ENCODE data around the gene CARM1. TPM values are rescaled to one million over a fixed set of nuclear protein-coding genes. Genes with fewer than 3 reads are reported as not detected.
A peak's percentile ranks its signal among the peaks of the same experiment; 100 is the strongest.

The CARM1 gene
- total RNA-seq, 1 donor from 2014 or later = 16.7 TPM

GRCh38 chr19:10899151-10899653 is 27.8 kb downstream of the CARM1 start:
- no peak for DNase-seq (ENCODE audit: low read depth in 2 of 2)

- DNase-seq (ENCODE audit: low read depth in 2 of 2) = no peak
These were observed 36.6 kb downstream of the CARM1 start for GRCh38 chr19:10907925-10908324.

- no peak for DNase-seq (ENCODE audit: low read depth in 2 of 2)
These were observed 37.1 kb downstream of the CARM1 start for GRCh38 chr19:10908380-10908960.

GRCh38 chr19:10911579-10912363 is 40.4 kb downstream of the CARM1 start:
- no peak for DNase-seq (ENCODE audit: low read depth in 2 of 2)

GRCh38 chr19:10912619-10913018 is 41.3 kb downstream of the CARM1 start:
- no peak for DNase-seq (ENCODE audit: low read depth in 2 of 2)

- no peak for DNase-seq (ENCODE audit: low read depth in 2 of 2)
These were observed 42.5 kb downstream of the CARM1 start for GRCh38 chr19:10913716-10914340.

- peak in 1 of 2 donors; percentile 65 for DNase-seq (ENCODE audit: low read depth in 2 of 2)
These were observed 44.1 kb downstream of the CARM1 start for GRCh38 chr19:10915130-10916091.

GRCh38 chr19:10916602-10917001 is 45.2 kb downstream of the CARM1 start:
- DNase-seq (ENCODE audit: low read depth in 2 of 2) = no peak

- DNase-seq (ENCODE audit: low read depth in 2 of 2) = no peak
These were observed 47.0 kb downstream of the CARM1 start for GRCh38 chr19:10918359-10918758.

- DNase-seq (ENCODE audit: low read depth in 2 of 2) = no peak
These were observed 48.3 kb downstream of the CARM1 start for GRCh38 chr19:10919352-10920287.

GRCh38 chr19:10920288-10920655 is 48.9 kb downstream of the CARM1 start:
- no peak for DNase-seq (ENCODE audit: low read depth in 2 of 2)

- no peak for DNase-seq (ENCODE audit: low read depth in 2 of 2)
These were observed 49.4 kb downstream of the CARM1 start for GRCh38 chr19:10920781-10921180.

- DNase-seq (ENCODE audit: low read depth in 2 of 2) = no peak
These were observed 50.0 kb downstream of the CARM1 start for GRCh38 chr19:10921199-10921909.

GRCh38 chr19:10921910-10922637 is 50.7 kb downstream of the CARM1 start:
- no peak for DNase-seq (ENCODE audit: low read depth in 2 of 2)

- DNase-seq (ENCODE audit: low read depth in 2 of 2) = no peak
These were observed 51.3 kb downstream of the CARM1 start for GRCh38 chr19:10922638-10923014.

- DNase-seq (ENCODE audit: low read depth in 2 of 2) = no peak
These were observed 52.1 kb downstream of the CARM1 start for GRCh38 chr19:10923260-10924112.

- no peak for DNase-seq (ENCODE audit: low read depth in 2 of 2)
These were observed 53.2 kb downstream of the CARM1 start for GRCh38 chr19:10924597-10924996.
